Measurements from ENCODE around the gene KIAA0232. TPM values are rescaled to one million over a fixed set of nuclear protein-coding genes. Genes with fewer than 3 reads are reported as not detected.

Gene KIAA0232
- total and polyA plus RNA-seq, 9 of the 15 experiments (the other 6 are each of a cell fraction or from before 2014, with no cell fraction given), result 3.5 to 17.4 (median 13.0) TPM

DNA sequence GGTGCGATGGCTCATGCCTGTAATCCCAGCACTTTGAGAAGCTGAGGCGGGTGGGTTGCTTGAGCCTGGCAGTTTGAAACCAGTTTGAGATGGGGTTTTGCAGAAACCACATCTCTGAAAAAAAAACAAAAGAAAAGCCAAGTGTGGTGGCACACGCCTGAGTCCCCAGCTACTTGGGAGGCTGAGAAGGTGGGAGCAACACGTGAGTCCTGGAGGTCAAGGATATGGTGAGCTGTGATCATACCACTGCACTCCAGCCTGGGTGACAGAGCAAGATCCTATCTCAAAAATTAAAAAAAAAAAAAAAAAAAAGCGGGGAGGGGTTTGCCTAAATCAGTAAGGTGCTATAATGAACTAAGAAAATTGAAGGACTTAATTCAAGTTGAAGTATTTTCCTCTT, 68.9 kb downstream of the KIAA0232 start (continued):
- TF ChIP-seq ARID1B (IDR thresholded peaks at IDR 0.05) (0 out of 2 replicates have a peak, but pooled peaks have one; percentile 9), ZNF699 (CRISPR knock-in tag; IDR thresholded peaks at IDR 0.05; ENCODE audit: insufficient replicate concordance) (no peak), BCOR (IDR thresholded peaks at IDR 0.05) (peak; percentile 23; the same call in 1 of the 2 replicates)
- TF ChIP-seq, protein P1, sequence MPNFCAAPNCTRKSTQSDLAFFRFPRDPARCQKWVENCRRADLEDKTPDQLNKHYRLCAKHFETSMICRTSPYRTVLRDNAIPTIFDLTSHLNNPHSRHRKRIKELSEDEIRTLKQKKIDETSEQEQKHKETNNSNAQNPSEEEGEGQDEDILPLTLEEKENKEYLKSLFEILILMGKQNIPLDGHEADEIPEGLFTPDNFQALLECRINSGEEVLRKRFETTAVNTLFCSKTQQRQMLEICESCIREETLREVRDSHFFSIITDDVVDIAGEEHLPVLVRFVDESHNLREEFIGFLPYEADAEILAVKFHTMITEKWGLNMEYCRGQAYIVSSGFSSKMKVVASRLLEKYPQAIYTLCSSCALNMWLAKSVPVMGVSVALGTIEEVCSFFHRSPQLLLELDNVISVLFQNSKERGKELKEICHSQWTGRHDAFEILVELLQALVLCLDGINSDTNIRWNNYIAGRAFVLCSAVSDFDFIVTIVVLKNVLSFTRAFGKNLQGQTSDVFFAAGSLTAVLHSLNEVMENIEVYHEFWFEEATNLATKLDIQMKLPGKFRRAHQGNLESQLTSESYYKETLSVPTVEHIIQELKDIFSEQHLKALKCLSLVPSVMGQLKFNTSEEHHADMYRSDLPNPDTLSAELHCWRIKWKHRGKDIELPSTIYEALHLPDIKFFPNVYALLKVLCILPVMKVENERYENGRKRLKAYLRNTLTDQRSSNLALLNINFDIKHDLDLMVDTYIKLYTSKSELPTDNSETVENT (CRISPR knock-in tag; IDR thresholded peaks at IDR 0.05), result no peak
- TF ChIP-seq, protein P2, sequence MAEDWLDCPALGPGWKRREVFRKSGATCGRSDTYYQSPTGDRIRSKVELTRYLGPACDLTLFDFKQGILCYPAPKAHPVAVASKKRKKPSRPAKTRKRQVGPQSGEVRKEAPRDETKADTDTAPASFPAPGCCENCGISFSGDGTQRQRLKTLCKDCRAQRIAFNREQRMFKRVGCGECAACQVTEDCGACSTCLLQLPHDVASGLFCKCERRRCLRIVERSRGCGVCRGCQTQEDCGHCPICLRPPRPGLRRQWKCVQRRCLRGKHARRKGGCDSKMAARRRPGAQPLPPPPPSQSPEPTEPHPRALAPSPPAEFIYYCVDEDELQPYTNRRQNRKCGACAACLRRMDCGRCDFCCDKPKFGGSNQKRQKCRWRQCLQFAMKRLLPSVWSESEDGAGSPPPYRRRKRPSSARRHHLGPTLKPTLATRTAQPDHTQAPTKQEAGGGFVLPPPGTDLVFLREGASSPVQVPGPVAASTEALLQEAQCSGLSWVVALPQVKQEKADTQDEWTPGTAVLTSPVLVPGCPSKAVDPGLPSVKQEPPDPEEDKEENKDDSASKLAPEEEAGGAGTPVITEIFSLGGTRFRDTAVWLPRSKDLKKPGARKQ (CRISPR knock-in tag; IDR thresholded peaks at IDR 0.05), result no peak
- TF ChIP-seq, protein P3, sequence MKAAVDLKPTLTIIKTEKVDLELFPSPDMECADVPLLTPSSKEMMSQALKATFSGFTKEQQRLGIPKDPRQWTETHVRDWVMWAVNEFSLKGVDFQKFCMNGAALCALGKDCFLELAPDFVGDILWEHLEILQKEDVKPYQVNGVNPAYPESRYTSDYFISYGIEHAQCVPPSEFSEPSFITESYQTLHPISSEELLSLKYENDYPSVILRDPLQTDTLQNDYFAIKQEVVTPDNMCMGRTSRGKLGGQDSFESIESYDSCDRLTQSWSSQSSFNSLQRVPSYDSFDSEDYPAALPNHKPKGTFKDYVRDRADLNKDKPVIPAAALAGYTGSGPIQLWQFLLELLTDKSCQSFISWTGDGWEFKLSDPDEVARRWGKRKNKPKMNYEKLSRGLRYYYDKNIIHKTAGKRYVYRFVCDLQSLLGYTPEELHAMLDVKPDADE (conservative IDR thresholded peaks at IDR 0.05; ENCODE audit: control insufficient read depth, low read depth, low read length), result no peak

Data from K562 (cell line).